Measurements from ENCODE around the gene FBRS.

- TF ChIP-seq EZH2 (IDR thresholded peaks at IDR 0.05; ENCODE audit: low read length, missing control alignments) (no peak), CTCF (conservative IDR thresholded peaks at IDR 0.05 in 1 of 2, IDR thresholded peaks at IDR 0.05 in 1 of 2; ENCODE audit: low read depth in 1 of 2, low read length in 2 of 2) (no peak)
Measured at GRCh38 chr16:30649725-30650368, 8.4 kb upstream of the FBRS start.

Measured in fibroblast of lung (primary cell).